ENCODE results near the gene ZNF182.
A peak's percentile ranks its signal among the peaks of the same experiment; 100 is the strongest.
"Not testable (repeated sequence)": the region's sequence is repeated elsewhere in the genome, so short reads cannot be mapped to it uniquely, and the experiment has no call there.

ZNF182 gene

GRCh38 chrX:48003758-48004457 is at the start of gene ZNF182:
Gene ZNF182 (minus strand): TSS chrX:48003989. CDS start chrX:48002609, 1,380 bp downstream.
- no peak for FAIRE-seq

- no peak for FAIRE-seq
Measured at GRCh38 chrX:48046846-48047245, 43.1 kb upstream of the ZNF182 start.

- peak; percentile 24 for FAIRE-seq
Measured at GRCh38 chrX:48045410-48046311, 41.9 kb upstream of the ZNF182 start.

GRCh38 chrX:48043056-48043455 is 39.3 kb upstream of the ZNF182 start:
- no peak for FAIRE-seq

GRCh38 chrX:48035891-48036290 is 32.1 kb upstream of the ZNF182 start:
- FAIRE-seq, result no peak

- FAIRE-seq, result not testable (repeated sequence)
Measured at GRCh38 chrX:48030641-48031173, 26.9 kb upstream of the ZNF182 start.

- no peak for FAIRE-seq
Measured at GRCh38 chrX:48030237-48030636, 26.4 kb upstream of the ZNF182 start.

GRCh38 chrX:48028091-48028490 is 24.3 kb upstream of the ZNF182 start:
- no peak for FAIRE-seq

GRCh38 chrX:48027545-48027944 is 23.8 kb upstream of the ZNF182 start:
- not testable (repeated sequence) for FAIRE-seq

GRCh38 chrX:48025561-48025960 is 21.8 kb upstream of the ZNF182 start:
- FAIRE-seq, result no peak

- FAIRE-seq, result no peak
Measured at GRCh38 chrX:48022738-48023137, 18.9 kb upstream of the ZNF182 start.

GRCh38 chrX:48022100-48022499 is 18.3 kb upstream of the ZNF182 start:
- FAIRE-seq, result no peak

GRCh38 chrX:48021026-48021900 is 17.5 kb upstream of the ZNF182 start:
- FAIRE-seq, result no peak

GRCh38 chrX:48020472-48020871 is 16.7 kb upstream of the ZNF182 start:
- peak; percentile 89 for FAIRE-seq

GRCh38 chrX:48019892-48020291 is 16.1 kb upstream of the ZNF182 start:
- peak; percentile 36 for FAIRE-seq

- FAIRE-seq, result not testable (repeated sequence)
Measured at GRCh38 chrX:48016583-48017310, 13.0 kb upstream of the ZNF182 start.

- FAIRE-seq, result not testable (repeated sequence)
Measured at GRCh38 chrX:48009445-48009960, 5.7 kb upstream of the ZNF182 start.

GRCh38 chrX:48006688-48007087 is 2.9 kb upstream of the ZNF182 start, which contains the start of gene SPACA5:
Gene SPACA5 (plus strand): TSS chrX:48006988. CDS start chrX:48007803, 815 bp downstream.
- FAIRE-seq, result not testable (repeated sequence)

GRCh38 chrX:48003367-48003757 is 427 bp downstream of the ZNF182 start:
- FAIRE-seq, result no peak

GRCh38 chrX:48002929-48003328 is 860 bp downstream of the ZNF182 start:
- FAIRE-seq, result no peak

- no peak for FAIRE-seq
Measured at GRCh38 chrX:48002319-48002718, 1.5 kb downstream of the ZNF182 start.
